Ovary (tissue), 9 donors: ENCODE measurements around the gene SELENON. TPM values are rescaled to one million over a fixed set of nuclear protein-coding genes. Genes with fewer than 3 reads are reported as not detected.

Source experiments
- DNase-seq, 5 donors: peaks; one replicate each; pipeline ENCODE4 v3.0.0-alpha.2; 2019 to 2020
- H3K27ac ChIP-seq, 2 donors: fragments of 200-600 bp; one replicate each; pipeline versions ENCODE4 v1.5.1 to v1.8.0; 2019 to 2022
- H3K27me3 ChIP-seq: fragments of 200-600 bp; one replicate; pipeline ENCODE4 v1.8.0; 2022
- H3K36me3 ChIP-seq: fragments of 200-600 bp; sonication (generic); one replicate; pipeline ENCODE4 v1.5.1; 2019
- H3K4me1 ChIP-seq: one replicate; pipeline ENCODE4 v1.8.1; 2013; ENCODE audit warnings: mild to moderate bottlenecking, moderate library complexity; ENCODE audit not compliant: insufficient read depth
- H3K4me3 ChIP-seq: fragments of 200-600 bp; sonication (generic); one replicate; pipeline ENCODE4 v1.5.1; 2017
- H3K9me3 ChIP-seq, 2 donors: fragments of 200-600 bp in 1 of 2; sonication (generic) in 1 of 2; one replicate each; pipeline versions ENCODE4 v1.5.1 to v1.8.1; 2013 to 2019; ENCODE audit warnings: mild to moderate bottlenecking in 1 of 2, moderate library complexity in 1 of 2
- EP300 ChIP-seq: sonication (generic); formaldehyde crosslinking; IDR thresholded peaks from one replicate; pipeline ENCODE4 v1.6.1; 2017; ENCODE audit warnings: antibody characterized with exemption
- POLR2A ChIP-seq: fragments of 450-650 bp; IDR thresholded peaks from one replicate; pipeline ENCODE4 v1.6.1; 2017; ENCODE audit warnings: antibody characterized with exemption, mild to moderate bottlenecking, moderate library complexity
- WGBS, 3 donors: extraction: QIAGEN DNeasy Blood & Tissue Kit in 1 of 3; methylation state at CpG; one replicate each; pipeline versions ENCODE4 v1.1.5 to v1.1.7; 2013 to 2017; 5-methylcytosine and 5-hydroxymethylcytosine counted together
- intact Hi-C, 4 donors: fragments of 100-400 bp; cut with DNase I; formaldehyde crosslinking; loops; one replicate each; pipeline versions ENCODE4 v1.11.0 to v1.15.1; 2022 to 2023
- polyA plus RNA-seq, 2 donors: library from polyadenylated mRNA; stranded (reverse); fragments of 200-250 nt in 1 of 2; fragments of 350-450 nt in 1 of 2; fragmentation: Illumina TruSeq in 1 of 2; extraction: RNeasy Lipid Tissue Mini Kit (QIAGEN cat#74804) in 1 of 2; gene quantifications; one replicate each; pipeline ENCODE4 v1.2.3, GENCODE V29; 2013 to 2014
- total RNA-seq, 7 donors: library from RNA; depleted of rRNA in 2 of 7; stranded (reverse); fragments of >200 nt in 2 of 7; fragmentation: NEBNext Ultra II Directional in 3 of 7; extraction: Animal tissue kit (Norgen Biotek cat#: 25700) in 3 of 7; gene quantifications; one replicate each; pipeline versions ENCODE4 v1.1.0 to v1.2.4, GENCODE V29; 2016 to 2023
- TF ChIP-seq, protein P1 (sequence below), 3 donors: fragments of 450-650 bp in 2 of 3; fragments of 200-600 bp in 1 of 3; IDR thresholded peaks; one replicate each; pipeline versions ENCODE4 v1.5.1 to v1.8.0; 2016 to 2022; ENCODE audit warnings: antibody characterized with exemption in 3 of 3, mild to moderate bottlenecking in 1 of 3
- donor health status: DM: no; HTN: no; CAD: no; lungs with moderate emphysema.
- donor health status: DM: no; HTN: no; CAD: no.
- donor health status: Bipolar disorder and iron deficiency.
- donor health status: DM: yes; HTN: yes; CAD: no.
- donor health status: DM: no; HTN: no; CAD: no.
- donor health status: DM: yes; HTN: yes; CAD: no.

Gene SELENON
- total and polyA plus RNA-seq, 9 donors = 13.9 to 139 (median 66.3) TPM

DNA sequence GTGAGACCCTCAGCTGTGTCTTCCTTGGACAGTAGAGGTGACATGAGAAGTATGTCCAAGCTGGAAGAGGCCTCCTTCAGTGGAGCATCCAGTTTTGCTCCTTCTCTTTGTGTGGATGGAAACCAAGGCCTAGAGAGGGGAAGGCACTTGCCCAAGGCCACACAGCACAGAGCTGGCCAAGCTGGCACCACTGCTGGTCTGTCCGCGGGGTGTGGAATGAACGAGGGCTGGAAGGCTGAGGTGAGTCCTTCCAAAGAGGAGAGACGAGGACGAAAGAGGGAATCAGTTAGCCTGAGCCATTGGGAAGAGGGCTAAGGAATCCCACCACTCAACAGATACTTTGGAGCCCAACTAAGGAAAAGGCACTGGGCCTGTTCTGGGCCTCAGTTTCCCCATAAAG lies 27.8 kb upstream of the SELENON start:
- H3K4me3 ChIP-seq = no peak overlapping the region
- H3K9me3 ChIP-seq = no peaks in the 10 kb centered on the region
- H3K36me3 ChIP-seq = no peaks in the 10 kb centered on the region
- TF ChIP-seq, protein P1, sequence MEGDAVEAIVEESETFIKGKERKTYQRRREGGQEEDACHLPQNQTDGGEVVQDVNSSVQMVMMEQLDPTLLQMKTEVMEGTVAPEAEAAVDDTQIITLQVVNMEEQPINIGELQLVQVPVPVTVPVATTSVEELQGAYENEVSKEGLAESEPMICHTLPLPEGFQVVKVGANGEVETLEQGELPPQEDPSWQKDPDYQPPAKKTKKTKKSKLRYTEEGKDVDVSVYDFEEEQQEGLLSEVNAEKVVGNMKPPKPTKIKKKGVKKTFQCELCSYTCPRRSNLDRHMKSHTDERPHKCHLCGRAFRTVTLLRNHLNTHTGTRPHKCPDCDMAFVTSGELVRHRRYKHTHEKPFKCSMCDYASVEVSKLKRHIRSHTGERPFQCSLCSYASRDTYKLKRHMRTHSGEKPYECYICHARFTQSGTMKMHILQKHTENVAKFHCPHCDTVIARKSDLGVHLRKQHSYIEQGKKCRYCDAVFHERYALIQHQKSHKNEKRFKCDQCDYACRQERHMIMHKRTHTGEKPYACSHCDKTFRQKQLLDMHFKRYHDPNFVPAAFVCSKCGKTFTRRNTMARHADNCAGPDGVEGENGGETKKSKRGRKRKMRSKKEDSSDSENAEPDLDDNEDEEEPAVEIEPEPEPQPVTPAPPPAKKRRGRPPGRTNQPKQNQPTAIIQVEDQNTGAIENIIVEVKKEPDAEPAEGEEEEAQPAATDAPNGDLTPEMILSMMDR (IDR thresholded peaks at IDR 0.05) = no peak
- TF ChIP-seq EP300 (no peak), POLR2A (no peak)
- H3K27ac ChIP-seq = no peak overlapping the region
- no peak for DNase-seq
- no peaks in the 10 kb centered on the region for H3K27me3 ChIP-seq
- WGBS, 3 donors = 92 to 96% (median 92%) methylated on average over 5 of the region's 5 CpGs
- intact Hi-C loops = no loop called here
- H3K4me1 ChIP-seq = peaks cover 2% of the 10 kb centered on the region

DNA sequence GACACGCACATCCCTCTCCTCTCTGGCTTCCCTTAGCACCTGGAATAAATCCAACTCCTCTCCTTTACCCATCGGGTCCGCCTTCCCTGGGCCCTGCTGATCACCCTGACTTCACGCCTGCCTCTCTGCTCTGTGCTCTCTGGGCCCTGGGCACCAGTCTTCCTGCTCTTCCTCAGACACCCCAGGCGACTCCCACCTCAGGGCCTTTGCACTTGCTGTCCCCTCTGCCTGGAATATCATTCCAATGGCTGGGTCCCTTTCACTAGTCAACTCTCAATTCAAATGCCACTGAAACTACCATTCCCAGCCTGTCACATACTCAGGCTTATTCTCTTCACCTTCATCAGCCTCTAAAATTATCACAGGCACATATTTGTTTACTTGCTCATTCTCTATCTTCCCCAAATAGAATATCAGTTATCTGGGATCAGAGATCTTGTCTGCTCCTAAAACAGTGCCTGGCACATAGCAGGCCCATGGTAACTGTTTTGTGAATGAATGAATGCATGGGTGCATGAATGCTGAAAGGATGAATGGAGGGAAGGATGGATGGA lies 27.2 kb upstream of the SELENON start:
- Histone ChIP-seq H3K27me3 (no peaks in the 10 kb centered on the region), H3K9me3 (no peaks in the 10 kb centered on the region), H3K4me3 (no peak overlapping the region), H3K4me1 (peaks cover 2% of the 10 kb centered on the region), H3K27ac (no peak overlapping the region), H3K36me3 (no peaks in the 10 kb centered on the region)
- DNase-seq = no peak
- WGBS, 3 donors = 90 to 94% (median 93%) methylated on average over 5 of the region's 5 CpGs
- TF ChIP-seq EP300 (no peak), POLR2A (no peak)
- TF ChIP-seq, protein P1 (IDR thresholded peaks at IDR 0.05) = no peak
- intact Hi-C loops = no loop called here

DNA sequence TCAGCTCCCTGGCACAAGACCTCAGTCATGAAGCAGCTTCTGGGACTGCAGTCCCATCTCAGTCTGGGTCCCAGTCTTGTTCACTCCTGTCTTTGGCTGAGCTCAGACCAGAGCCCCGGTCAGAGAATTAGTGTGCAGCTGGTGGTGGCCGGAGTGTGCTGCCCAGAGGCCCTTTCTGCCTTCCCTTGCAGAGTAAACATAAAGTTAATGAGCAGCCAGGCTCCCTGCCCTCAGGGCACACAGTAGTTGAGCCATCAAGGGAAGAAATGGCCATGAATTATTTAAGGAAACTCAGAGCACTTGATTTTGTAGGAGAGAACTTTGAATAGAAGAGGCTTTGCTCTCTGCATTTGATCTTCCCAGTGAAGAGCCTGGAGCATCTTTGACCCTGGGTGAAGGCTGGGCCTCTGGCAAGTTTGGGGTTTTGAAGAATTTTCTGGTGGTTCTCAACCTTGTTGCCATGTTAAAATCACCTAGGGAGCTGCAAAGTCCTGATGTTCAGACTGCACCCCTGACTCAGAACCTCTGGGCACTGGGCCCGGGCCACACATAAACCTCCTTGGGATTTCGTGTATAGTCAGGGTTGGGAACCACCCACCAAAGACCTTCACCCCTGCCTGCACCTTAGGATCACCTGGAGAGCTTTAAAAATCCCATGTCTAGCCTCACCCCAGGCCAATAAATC lies 26.4 kb upstream of the SELENON start:
- intact Hi-C loops = no loop called here
- WGBS, 3 donors = 81 to 83% (median 81%) methylated on average over 4 of the region's 4 CpGs
- no peaks in the 10 kb centered on the region for H3K9me3 ChIP-seq
- peaks cover 2% of the 10 kb centered on the region for H3K4me1 ChIP-seq
- no peaks in the 10 kb centered on the region for H3K36me3 ChIP-seq
- H3K27me3 ChIP-seq = no peaks in the 10 kb centered on the region
- DNase-seq = no peak
- TF ChIP-seq POLR2A = no peak
- no peak for TF ChIP-seq EP300
- TF ChIP-seq, protein P1 (IDR thresholded peaks at IDR 0.05) = no peak
- no peak overlapping the region for H3K27ac ChIP-seq
- no peak overlapping the region for H3K4me3 ChIP-seq

DNA sequence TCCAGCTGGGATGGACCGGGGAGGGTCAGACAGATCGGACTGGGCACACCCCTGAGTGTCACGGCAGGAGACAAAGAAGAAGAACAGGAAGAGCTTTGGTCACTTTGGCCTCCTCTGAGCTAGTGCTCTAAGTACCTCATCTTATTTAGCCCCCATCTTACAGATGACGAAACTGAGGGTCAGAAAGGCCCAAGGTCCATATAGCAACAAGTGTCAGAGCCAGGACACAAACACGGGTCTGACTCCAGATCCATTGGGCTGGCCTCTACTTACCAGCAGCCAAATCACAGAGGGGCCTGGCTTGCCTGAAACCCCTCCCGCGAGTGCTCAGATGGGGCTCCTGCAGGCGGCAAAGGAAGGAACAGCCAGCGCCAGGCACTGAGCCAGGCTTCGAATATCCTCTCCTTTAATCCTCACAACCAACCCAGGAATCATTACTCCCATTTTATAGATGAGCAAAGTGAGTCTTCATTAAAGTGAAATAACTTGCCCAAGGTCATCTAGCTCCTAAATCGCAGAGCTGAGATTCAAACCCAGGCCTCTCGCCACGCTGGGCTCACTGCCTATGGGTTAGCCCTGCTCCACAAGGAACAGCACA lies 25.7 kb upstream of the SELENON start:
- intact Hi-C loops = no loop called here
- no peak overlapping the region for H3K4me3 ChIP-seq
- 83 to 90% (median 85%) methylated on average over 13 of the region's 13 CpGs for WGBS, 3 donors
- TF ChIP-seq EP300 (no peak), POLR2A (no peak)
- TF ChIP-seq, protein P1 (IDR thresholded peaks at IDR 0.05) = no peak
- H3K4me1 ChIP-seq = peaks cover 2% of the 10 kb centered on the region
- no peaks in the 10 kb centered on the region for H3K36me3 ChIP-seq
- H3K27ac ChIP-seq = no peak overlapping the region
- no peaks in the 10 kb centered on the region for H3K9me3 ChIP-seq
- H3K27me3 ChIP-seq = no peaks in the 10 kb centered on the region
- DNase-seq = no peak
